ENCODE results near the gene SLC16A8. TPM values are rescaled to one million over a fixed set of nuclear protein-coding genes. Genes with fewer than 3 reads are reported as not detected.

Gene SLC16A8
- total RNA-seq, 4 donors from 2014 or later: not detected

- no peak overlapping the region for H3K27ac ChIP-seq
- no peaks in the 10 kb centered on the region for H3K9me3 ChIP-seq
- H3K4me1 ChIP-seq: no peaks in the 10 kb centered on the region
- H3K4me3 ChIP-seq: no peak overlapping the region
- no peak for DNase-seq
- H3K36me3 ChIP-seq: no peaks in the 10 kb centered on the region
- TF ChIP-seq CTCF (IDR thresholded peaks at IDR 0.05) (no peak), POLR2A (IDR thresholded peaks at IDR 0.05) (no peak), EP300 (IDR thresholded peaks at IDR 0.05; ENCODE audit: low read depth) (no peak), POLR2AphosphoS5 (IDR thresholded peaks at IDR 0.05) (no peak)
- WGBS, 2 donors (ENCODE audit: low coverage in 1 of 2): 89 to 95% methylated on average over 7 to 16 of the region's 16 CpGs
- in situ Hi-C loops (cut with MboI; ENCODE audit: low pct_ligation_motif_present in 1 of 4, low pct_unique_long_range_greater_than_20kb in 1 of 4, low sequenced_read_pairs in 3 of 4) (no loop called here), intact Hi-C loops (cut with DNase I; ENCODE audit: low total_unique reads) (loop anchor here (2.0 kb wide), 1 partner anchor 79 kb away; no protein-coding TSS in a partner anchor)
- H3K27me3 ChIP-seq: no peaks in the 10 kb centered on the region
Observed at GRCh38 chr22:38043151-38044039, 40.6 kb downstream of the SLC16A8 start.

DNA sequence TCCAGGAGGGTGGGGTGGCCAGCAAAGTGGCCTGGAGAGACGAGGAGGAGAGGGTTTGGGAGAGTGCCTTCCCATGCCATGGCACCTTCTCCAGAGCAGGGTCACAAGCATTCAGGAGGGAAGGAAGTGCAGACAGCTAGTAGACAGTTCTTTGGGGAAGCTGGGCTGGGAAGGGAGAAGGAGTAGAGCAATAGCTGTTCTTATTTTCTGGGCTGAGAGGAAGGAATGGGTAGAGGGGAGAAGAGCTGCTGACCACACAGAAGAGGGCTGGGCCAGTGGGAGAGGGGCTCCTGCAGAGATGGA is 41.5 kb downstream of the SLC16A8 start:
- WGBS, 2 donors (ENCODE audit: low coverage in 1 of 2): 56 to 67% methylated on average over 1 of the region's 1 CpG
- H3K4me1 ChIP-seq: no peaks in the 10 kb centered on the region
- DNase-seq: no peak
- no peaks in the 10 kb centered on the region for H3K36me3 ChIP-seq
- TF ChIP-seq EP300 (IDR thresholded peaks at IDR 0.05; ENCODE audit: low read depth) (no peak), POLR2AphosphoS5 (IDR thresholded peaks at IDR 0.05) (no peak), POLR2A (IDR thresholded peaks at IDR 0.05) (no peak), CTCF (IDR thresholded peaks at IDR 0.05) (no peak)
- no peaks in the 10 kb centered on the region for H3K27me3 ChIP-seq
- H3K9me3 ChIP-seq: no peaks in the 10 kb centered on the region
- no peak overlapping the region for H3K27ac ChIP-seq
- intact Hi-C loops (cut with DNase I; ENCODE audit: low total_unique reads): no loop called here
- in situ Hi-C loops (cut with MboI; ENCODE audit: low pct_ligation_motif_present in 1 of 4, low pct_unique_long_range_greater_than_20kb in 1 of 4, low sequenced_read_pairs in 3 of 4): no loop called here
- H3K4me3 ChIP-seq: no peak overlapping the region

GRCh38 chr22:38041760-38042487 is 42.1 kb downstream of the SLC16A8 start:
- Histone ChIP-seq H3K27me3 (no peaks in the 10 kb centered on the region), H3K4me3 (no peak overlapping the region), H3K27ac (no peak overlapping the region), H3K36me3 (no peaks in the 10 kb centered on the region), H3K4me1 (no peaks in the 10 kb centered on the region), H3K9me3 (no peaks in the 10 kb centered on the region)
- no peak for DNase-seq
- 72% methylated on average over 5 of the region's 5 CpGs; no CpG with 5 or more reads in 1 of the 2 donors for WGBS, 2 donors (ENCODE audit: low coverage in 1 of 2)
- TF ChIP-seq CTCF (IDR thresholded peaks at IDR 0.05) (no peak), POLR2AphosphoS5 (IDR thresholded peaks at IDR 0.05) (no peak), EP300 (IDR thresholded peaks at IDR 0.05; ENCODE audit: low read depth) (no peak), POLR2A (IDR thresholded peaks at IDR 0.05) (no peak)
- intact Hi-C loops (cut with DNase I; ENCODE audit: low total_unique reads): no loop called here
- in situ Hi-C loops (cut with MboI; ENCODE audit: low pct_ligation_motif_present in 1 of 4, low pct_unique_long_range_greater_than_20kb in 1 of 4, low sequenced_read_pairs in 3 of 4): no loop called here

DNA sequence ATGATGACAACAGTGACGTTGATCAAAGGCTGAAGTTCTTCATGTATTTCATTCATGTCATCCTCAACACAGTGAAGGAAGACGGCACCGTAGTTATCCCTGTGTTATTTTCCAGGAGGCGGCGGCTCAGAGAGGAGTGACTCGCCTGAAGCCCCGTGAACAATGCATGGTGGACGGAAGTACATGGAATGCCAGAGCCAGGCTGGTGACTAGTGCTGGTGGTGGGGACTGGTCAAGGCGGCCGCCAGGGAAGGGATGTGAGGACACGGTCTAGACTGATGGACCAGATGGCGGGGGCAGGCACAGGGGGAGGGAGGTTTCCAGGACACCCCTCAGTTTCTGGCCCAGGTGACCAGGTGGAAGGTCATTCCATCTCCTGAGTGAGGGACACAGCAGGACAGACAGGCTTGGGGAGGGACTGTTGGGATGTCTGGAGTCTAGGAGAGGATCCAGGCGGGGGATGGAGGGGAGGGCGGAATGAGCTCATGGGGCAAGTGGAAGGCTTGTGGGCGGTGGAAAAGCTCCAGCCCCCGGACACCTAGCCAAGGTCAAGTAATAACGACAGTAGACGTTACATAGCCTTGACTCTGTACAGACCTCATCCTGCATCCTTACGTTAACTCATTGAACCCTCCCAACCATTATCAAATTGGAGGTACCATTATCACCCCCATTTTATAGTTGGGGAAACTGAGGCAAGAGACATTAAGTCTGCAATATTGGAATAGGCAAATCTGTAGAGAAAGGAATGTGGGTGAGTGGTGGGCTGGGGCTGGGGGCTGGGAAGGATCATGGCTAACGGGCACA is 42.8 kb downstream of the SLC16A8 start:
- no peaks in the 10 kb centered on the region for H3K4me1 ChIP-seq
- H3K27ac ChIP-seq: no peak overlapping the region
- TF ChIP-seq POLR2AphosphoS5 (IDR thresholded peaks at IDR 0.05): no peak
- no peak for TF ChIP-seq CTCF (IDR thresholded peaks at IDR 0.05)
- TF ChIP-seq POLR2A (IDR thresholded peaks at IDR 0.05): no peak
- TF ChIP-seq EP300 (IDR thresholded peaks at IDR 0.05; ENCODE audit: low read depth): no peak
- in situ Hi-C loops (cut with MboI; ENCODE audit: low pct_ligation_motif_present in 1 of 4, low pct_unique_long_range_greater_than_20kb in 1 of 4, low sequenced_read_pairs in 3 of 4) (no loop called here), intact Hi-C loops (cut with DNase I; ENCODE audit: low total_unique reads) (no loop called here)
- no peaks in the 10 kb centered on the region for H3K9me3 ChIP-seq
- DNase-seq: no peak
- 80 to 91% methylated on average over 7 to 20 of the region's 20 CpGs for WGBS, 2 donors (ENCODE audit: low coverage in 1 of 2)
- H3K27me3 ChIP-seq: no peaks in the 10 kb centered on the region
- no peak overlapping the region for H3K4me3 ChIP-seq
- no peaks in the 10 kb centered on the region for H3K36me3 ChIP-seq
